HG03064 (cell line): Measurements from ENCODE around the gene ADAMTS2.

ENCODE experiments used
- ATAC-seq: cut with Tn5 transposase; IDR thresholded peaks from one replicate; pipeline ENCODE4 v1.9.1; 2021; ENCODE audit warnings: low read depth; ENCODE audit not compliant: unreplicated experiment

ADAMTS2 gene

DNA sequence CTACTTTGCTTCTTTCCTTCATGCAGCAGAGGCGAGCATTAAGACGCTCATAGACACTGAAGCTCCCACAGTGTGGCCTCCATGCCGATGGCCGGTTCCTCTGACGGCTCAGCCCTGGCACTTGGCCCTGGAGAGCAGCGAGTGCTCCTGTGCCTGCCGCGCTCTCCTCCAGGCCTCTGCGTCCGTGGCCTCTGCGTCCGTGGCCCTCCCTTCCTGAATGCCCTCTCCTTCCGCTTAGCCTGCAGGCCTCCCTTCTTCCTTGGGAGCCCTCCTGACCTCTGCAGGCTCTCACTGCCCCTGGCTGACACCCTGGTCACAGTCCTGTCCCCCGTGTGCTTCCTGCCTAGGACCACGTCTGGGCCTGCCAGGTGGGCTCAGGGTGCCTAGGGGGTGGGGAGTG is 192.3 kb downstream of the ADAMTS2 start:
- ATAC-seq, result no peak

DNA sequence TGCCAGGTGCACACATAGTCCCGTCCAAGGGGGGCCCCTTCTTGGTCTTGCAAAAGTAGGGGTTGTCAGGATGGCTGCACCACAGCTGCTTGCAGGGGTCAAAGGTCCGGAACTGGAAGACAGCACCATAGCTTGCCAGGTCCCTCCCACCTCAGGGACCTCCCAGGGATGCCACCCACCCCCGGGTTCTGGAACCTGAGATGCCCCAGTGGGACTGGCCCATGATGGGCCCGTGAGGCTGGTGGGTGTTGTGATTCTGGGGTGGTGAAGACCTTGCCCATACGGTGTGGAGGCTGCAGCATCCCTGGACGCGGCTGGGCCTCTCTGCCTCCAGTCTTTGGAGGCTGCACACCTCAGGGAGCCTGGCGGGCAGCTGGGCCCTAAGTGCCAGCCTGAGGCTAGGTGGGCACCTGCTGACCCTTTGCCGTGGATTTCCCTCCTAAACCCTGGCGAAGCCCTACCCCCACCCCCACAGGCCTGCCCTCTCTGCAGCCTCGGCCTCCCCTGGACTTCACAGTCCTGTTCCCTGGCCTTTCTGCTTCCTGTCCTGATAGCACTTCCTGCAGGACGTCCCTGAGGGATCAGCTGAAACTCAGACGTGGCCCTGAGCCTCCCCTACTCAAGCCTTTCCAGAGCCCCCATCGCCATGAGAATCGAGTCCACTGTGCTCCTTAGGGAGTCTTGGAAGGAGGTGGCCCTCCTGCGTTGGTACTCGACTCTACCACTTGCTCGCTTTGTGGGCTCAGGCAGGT is 192.9 kb downstream of the ADAMTS2 start:
- no peak for ATAC-seq

DNA sequence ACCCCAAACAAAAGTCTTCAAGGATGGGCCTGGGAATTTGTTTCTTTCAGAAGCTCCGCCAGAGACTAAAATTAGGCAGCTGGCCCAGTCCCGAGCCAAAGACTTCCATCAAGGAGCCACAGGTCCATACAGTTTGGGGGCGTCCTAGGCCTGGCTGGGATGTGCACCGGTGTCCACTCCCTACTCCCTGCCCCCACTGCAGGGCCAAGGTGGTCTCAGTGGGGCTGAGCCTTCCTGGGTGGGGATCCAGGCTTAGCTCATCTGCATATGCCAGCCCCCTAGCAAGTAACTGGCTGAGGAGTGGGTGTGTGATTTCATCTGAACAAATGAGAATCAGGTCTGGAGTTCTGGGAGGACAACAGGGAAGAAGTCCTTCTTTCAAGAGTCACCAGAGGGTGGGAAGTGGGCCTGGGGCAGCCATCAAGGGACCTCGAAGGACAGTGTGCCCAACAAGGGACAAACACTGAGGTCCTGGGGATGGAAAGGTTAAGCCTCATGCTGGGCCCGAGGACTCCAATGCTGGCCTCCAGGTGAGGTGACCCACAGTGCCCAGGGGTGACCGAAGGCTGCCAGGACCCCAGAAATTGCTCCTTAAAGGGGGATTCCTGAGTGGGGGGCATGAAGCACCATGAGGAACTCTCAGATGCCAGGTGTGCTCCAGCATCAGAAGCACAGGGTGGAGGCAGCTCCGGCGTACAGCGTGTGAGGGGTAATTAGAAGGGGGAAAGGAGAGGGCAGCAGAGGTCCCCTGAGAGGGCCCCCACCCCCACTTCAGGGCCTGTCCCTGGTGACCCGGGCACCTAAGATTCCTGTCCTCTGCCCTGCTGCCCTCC is 193.8 kb downstream of the ADAMTS2 start:
- no peak for ATAC-seq

DNA sequence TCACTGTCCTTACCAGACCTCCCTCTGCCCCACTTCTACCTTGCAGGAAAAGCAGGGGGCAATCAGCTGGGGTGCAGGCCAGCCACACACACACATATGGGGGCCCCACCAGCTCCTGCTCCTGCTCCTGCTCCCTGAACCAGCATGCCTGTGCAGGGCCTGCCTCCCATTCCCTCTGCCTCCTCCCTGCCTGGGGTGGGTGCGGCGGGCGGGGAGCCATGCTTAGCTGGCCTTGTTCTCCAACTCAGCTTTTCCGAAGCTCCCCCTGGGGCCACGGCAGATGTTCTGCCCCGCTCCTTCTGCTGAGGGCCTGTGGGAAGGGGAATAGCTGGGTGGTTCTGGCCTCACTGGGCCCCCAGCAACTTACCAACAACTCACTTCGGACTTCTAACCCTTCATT is 195.2 kb downstream of the ADAMTS2 start:
- ATAC-seq, result no peak

- no peak for ATAC-seq
Observed at GRCh38 chr5:179149278-179149677, 196.0 kb downstream of the ADAMTS2 start.

DNA sequence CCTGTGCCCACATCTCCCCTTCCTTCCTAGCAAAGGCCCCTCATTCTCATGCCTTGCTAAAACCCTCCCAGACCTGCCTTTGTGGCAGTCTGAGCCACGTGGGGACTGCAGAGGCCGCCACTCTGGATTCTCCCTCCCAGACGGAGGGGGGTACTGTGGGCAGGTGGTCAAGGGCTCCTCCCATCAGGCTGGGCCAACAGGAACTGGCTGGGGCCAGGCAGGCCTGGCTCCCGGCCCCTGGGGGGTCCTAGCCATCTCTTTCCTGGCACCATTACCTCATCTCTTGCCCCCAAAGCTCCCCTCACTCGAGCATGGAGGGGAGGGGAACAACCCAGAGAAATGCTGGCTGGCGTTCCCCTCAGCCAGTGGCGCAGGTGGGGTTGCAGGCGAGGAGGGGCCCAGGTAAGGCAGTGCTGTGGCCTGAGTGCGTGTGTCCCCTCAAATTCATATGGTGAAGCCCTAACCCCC is 196.5 kb downstream of the ADAMTS2 start:
- ATAC-seq, result no peak

DNA sequence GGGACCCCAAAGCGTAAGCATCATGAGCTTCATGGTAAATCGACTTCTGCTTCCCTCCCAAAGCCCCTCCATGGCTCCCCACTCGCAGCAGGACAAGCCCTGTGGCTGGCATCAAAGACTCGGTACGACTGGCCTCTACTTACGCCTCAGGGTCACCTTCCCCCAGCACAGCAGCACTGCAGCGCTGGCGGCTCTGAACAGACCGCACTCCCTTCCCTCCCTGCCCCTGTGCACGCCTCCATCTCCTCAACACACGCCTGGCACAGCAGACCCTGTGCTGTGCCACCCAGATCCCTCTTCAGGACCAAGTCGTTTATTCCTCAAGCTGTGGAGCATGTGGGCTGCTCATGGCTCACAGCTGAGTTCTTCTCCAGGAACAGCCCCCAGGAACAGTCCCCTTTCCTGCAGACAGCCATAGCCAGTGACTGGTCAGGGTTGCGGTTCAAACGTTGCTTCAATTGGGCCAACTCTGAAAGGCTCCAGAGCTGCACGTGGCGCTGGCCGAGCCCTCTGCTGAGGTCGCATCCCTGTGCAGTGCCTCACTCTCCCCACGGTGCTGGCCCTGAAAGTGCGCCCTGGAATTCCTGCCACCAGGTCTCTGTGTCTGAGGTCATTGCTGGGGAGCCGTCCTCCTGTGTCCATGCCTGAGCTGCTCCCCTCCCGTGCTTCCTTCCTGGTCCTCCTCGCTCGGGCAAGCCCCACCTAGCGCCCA is 197.1 kb downstream of the ADAMTS2 start:
- ATAC-seq, result no peak

- no peak for ATAC-seq
Observed at GRCh38 chr5:179146277-179146676, 199.0 kb downstream of the ADAMTS2 start.

DNA sequence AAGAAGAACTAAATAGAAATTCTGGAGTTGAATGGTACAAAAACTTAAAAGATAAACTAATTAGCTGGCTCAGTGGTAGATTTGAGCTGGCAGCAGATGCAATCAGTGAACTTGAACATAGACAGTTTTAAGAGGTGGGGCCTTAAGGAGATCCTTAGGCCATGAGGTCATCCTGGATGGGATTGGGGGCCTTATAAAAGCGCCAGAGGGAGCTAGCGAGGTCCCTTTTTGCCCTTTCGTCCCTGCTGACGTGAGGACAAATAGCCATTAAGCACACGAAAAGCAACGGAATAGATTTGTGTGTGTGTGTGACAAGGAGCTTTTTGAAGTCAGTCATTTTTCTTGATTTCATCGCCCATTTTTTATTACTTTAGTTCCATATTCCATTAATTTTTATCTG is 201.8 kb downstream of the ADAMTS2 start:
- ATAC-seq, result no peak

GRCh38 chr5:179142434-179143198 is 202.6 kb downstream of the ADAMTS2 start:
- ATAC-seq, result no peak

GRCh38 chr5:179141867-179142266 is 203.4 kb downstream of the ADAMTS2 start:
- no peak for ATAC-seq

- ATAC-seq, result no peak
Observed at GRCh38 chr5:179140293-179140692, 205.0 kb downstream of the ADAMTS2 start.

DNA sequence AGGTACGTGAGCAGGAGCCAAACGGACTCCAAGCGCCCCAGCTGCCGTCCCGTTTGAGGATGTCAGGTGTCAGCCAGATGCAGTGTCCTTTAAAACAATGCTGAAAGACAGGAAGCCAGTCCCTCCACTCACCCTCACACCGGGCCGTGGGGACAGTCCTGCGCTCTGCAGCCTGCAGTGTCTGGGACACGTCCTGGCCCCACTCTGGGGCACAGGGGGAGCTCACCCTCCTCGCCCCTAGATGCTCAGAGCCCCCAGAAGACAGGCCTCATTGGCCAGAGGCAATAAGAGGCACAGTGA is 205.4 kb downstream of the ADAMTS2 start:
- ATAC-seq, result no peak

DNA sequence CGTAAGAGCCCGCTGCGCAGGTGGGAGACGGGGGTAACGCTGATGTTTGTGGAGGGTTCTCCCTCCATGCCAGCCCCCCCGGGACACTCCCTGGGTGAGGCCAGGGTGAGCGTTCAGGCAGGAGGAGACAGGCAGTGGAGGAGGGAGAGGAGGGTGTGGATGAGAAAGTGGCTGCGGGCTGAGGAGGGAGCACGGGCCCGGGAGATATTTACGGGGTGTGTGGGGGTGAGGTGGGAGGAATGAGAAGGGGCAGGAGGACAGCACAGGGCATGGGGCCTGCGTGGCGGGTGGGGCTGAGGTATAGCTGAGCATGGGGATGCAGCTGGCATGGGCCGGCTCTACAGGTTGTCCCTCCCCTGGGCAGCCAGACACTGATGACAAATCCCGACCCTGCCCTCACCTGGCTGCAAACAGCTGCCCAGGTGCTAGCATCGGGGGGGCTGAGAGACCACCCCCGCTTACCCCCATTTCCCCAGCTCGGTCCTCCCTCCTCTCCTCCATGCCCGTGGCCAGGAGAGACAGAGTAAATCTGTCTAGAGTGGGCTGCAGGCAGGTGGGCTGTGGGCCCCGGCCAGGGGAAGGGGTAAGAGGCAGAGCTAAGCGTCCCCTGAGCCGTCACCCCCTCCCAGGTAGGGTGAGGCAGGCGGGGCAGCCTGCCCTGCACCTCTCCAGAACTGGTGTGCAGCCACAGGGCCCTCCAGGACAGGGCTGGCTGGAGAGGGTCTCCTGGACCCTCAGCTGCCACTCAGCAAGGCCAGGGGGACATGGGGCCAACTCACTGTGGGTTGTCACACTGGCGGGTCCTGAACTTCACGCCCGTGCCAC is 205.9 kb downstream of the ADAMTS2 start:
- no peak for ATAC-seq

GRCh38 chr5:179138568-179138925 is 206.7 kb downstream of the ADAMTS2 start:
- ATAC-seq, result no peak

DNA sequence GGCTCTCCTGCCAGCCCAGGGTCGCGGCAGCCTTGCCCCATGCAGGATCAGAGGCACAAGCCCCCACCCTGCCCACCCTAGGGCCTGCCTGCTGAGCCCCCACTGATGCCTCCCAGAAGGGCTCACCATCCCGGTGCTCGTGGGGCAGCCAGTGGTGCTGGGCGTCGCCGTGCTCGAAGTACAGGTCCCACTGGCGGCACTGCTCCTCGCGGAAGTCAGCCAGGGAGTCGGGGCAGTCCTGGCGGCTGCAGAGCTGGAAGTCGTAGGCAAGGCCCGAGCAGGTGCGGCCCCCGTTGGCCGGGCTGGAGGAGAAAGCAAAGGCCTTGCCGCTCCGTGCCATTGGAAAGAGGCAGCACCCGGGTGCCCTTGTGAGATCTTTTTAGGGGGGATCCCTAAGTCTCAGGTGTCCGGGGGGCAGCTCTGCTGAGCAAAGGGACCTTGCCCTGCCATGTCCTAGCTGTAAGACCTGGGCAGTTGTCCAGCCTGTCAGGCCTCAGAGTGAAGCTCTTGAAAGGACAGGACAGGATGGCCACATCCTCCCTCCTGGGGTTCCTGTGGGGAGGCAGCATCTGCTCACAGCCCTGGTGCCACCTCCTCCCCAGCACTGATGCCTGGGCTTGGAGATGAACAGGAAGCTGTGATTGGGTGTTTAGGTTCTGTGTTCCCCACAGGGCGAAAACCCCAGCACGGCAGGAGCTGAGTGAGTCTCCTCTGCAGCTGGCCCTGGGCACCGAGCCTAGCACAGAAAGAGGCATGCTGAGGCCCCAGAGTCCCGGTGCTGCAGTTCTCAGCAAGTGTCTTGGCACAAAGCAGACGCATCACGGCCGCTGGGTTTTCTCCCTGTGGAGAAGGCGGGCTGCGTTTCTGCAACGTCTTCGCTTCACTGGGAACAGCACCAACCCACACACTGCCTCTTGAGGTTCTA is 207.4 kb downstream of the ADAMTS2 start:
- ATAC-seq, result no peak

DNA sequence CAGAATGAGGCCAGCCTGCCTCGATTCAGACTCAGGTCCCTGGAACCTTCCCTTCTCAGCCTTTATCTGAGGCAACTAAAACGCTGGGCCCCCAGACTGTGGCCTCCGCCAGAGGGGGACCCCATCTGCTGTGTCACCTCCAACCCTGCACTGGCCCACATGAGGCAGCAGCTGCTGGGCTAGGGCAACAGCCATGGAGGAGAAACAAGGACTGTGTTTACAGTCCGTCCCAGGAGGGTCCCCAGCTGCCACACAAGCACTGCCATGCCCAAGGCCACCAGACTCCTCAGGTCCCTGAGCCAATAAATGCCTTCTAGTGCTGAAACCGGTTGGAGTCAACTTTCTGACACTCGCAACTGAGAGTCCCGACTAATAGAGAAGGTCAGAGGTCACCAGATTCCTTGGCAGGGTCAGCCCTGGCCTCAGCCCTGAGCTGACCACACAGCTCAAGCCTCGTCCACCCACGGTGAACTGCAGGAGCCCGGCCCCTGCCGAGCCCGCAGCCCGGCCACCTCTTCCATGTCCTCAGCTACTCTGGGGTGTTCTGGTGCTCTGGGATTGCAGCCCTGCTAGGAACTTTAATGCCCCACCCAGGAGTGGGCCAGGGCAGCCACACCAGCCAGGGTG is 208.1 kb downstream of the ADAMTS2 start:
- ATAC-seq, result no peak

DNA sequence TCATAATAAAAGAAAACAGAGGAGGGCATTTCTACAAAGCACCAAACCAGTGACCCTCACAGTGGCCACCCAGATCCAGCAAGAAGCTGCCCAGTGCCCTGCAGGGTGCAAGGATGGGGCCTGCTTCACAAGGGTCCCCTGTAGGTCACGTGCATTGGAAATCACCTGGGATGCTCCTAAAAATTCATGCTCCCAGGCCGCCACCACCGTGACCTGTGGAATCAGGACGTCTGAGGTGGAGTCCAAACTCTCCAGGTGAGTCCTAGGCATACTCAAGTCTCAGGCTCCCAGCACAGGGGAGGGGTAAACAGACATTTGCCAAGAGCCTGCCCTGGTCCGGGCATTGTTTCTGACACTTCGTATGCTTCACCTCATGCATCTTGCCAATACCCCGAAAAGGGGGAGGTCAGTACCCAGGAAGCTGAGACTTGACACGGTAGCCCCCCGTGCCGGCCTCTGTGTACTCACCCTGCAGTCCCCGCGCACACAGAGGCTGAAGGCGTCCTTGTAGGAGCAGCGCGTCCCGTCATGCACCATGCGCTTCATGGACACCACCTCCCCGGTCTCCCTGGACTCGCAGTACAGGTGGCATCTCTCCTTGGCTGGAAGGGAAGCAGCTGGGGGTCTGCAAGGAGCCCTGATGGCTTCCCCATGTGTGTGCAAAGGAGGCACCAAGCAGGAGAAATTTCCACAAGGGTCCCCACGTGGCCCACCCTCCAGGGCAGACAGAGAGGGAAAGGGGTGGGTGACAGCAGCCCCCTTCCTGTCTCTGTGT is 209.6 kb downstream of the ADAMTS2 start:
- ATAC-seq, result no peak
